RWPE2 (cell line): ENCODE results near the gene ANKRD61.
"Not testable (repeated sequence)": the region's sequence is repeated elsewhere in the genome, so short reads cannot be mapped to it uniquely, and the experiment has no call there.

ENCODE experiments used
- ATAC-seq: fragments of 200-7000 bp; cut with Tn5 transposase; 3 replicates; pipeline ENCODE4 v1.9.1; 2021; ENCODE audit warnings: low read depth
- DNase-seq: peaks from one replicate; pipeline ENCODE4 v3.0.0-alpha.2; 2020; ENCODE audit warnings: low spot score
- H3K27ac ChIP-seq: fragments of 450-650 bp; 2 replicates; pipeline ENCODE4 v1.5.1; 2017; ENCODE audit warnings: mild to moderate bottlenecking; ENCODE audit not compliant: poor library complexity, severe bottlenecking
- H3K27me3 ChIP-seq: fragments of 250-450 bp; sonication (Bioruptor Pico); 2 replicates; pipeline ENCODE4 v1.5.1; 2021; ENCODE audit warnings: mild to moderate bottlenecking, moderate library complexity; ENCODE audit not compliant: insufficient read depth, poor library complexity, severe bottlenecking
- H3K36me3 ChIP-seq: fragments of 250-450 bp; sonication (Bioruptor Pico); 2 replicates; pipeline ENCODE4 v1.5.1; 2020; ENCODE audit warnings: low read depth, mild to moderate bottlenecking, moderate library complexity
- H3K4me1 ChIP-seq: fragments of 250-450 bp; sonication (Bioruptor Pico); 2 replicates; pipeline ENCODE4 v1.5.1; 2021; ENCODE audit warnings: mild to moderate bottlenecking, moderate library complexity; ENCODE audit not compliant: insufficient read depth, poor library complexity, severe bottlenecking
- H3K4me3 ChIP-seq: fragments of 250-450 bp; sonication (Bioruptor Pico); 2 replicates; pipeline ENCODE4 v1.5.1; 2021; ENCODE audit warnings: mild to moderate bottlenecking, moderate library complexity; ENCODE audit not compliant: severe bottlenecking
- H3K9me3 ChIP-seq: fragments of 250-450 bp; sonication (Bioruptor Pico); 2 replicates; pipeline ENCODE4 v1.5.1; 2021; ENCODE audit warnings: mild to moderate bottlenecking, moderate library complexity; ENCODE audit not compliant: severe bottlenecking
- CTCF ChIP-seq: fragments of 450-650 bp; IDR thresholded peaks from one replicate; pipeline ENCODE4 v1.5.1; 2017; ENCODE audit warnings: mild to moderate bottlenecking, moderate library complexity; ENCODE audit not compliant: poor library complexity, severe bottlenecking

The ANKRD61 gene

GRCh38 chr7:6078548-6078947 is 47.4 kb downstream of the ANKRD61 start:
- no peaks in the 10 kb centered on the region for H3K27me3 ChIP-seq
- no peak for DNase-seq
- H3K9me3 ChIP-seq = no peaks in the 10 kb centered on the region
- no peak overlapping the region for H3K4me3 ChIP-seq
- peaks cover 10% of the 10 kb centered on the region for H3K4me1 ChIP-seq
- no peak for TF ChIP-seq CTCF
- H3K27ac ChIP-seq = no peak overlapping the region
- no peak for ATAC-seq
- H3K36me3 ChIP-seq = no peaks in the 10 kb centered on the region

DNA sequence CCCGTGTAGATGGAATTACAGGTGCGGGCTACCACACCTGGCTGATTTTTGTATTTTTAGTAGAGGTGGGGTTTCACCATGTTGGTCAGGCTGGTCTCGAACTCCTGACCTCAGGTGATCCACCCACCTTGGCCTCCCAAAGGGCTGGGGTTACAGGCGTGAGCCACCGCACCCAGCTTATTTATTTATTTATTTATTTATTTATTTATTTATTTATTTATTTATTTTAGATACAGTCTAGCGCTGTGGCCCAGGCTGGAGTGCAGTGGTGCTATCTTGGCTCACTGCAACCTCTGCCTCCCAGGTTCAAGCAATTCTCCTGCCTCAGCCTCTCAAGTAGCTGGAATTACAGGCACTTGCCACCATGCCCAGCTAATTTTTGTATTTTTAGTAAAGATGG is 51.9 kb downstream of the ANKRD61 start:
- not testable (repeated sequence) for DNase-seq, ATAC-seq, H3K36me3 ChIP-seq, H3K27me3 ChIP-seq, H3K27ac ChIP-seq, H3K4me3 ChIP-seq, H3K9me3 ChIP-seq, H3K4me1 ChIP-seq
